CD4-positive, alpha-beta T cell treated with Interleukin-15 for 4 hours (primary cell): Measurements from ENCODE around the gene CHRFAM7A.
"Not testable (repeated sequence)": the region's sequence is repeated elsewhere in the genome, so short reads cannot be mapped to it uniquely, and the experiment has no call there.

ENCODE experiments used
- DNase-seq: peaks from one replicate; pipeline ENCODE4 v3.0.0-alpha.2; 2020; ENCODE audit warnings: low spot score

CHRFAM7A gene

DNA sequence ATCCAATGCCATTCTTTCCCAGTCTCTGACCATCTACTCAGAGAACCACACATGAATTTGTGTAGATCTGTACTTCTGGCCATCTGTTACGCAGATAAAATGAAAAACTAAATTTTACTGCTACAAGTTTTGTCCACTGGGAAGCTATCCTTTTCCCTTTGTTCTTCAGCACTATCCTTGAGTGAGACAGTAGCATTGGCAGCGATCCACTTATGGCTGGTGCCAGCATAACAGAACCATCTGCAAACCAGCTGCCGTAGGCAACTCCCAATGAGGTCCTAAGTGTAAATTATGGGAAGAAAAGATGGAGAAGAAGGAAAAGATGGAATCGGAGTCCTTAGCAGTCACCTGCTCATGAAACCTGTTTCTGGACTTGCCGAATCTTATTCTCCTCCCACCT is 72.3 kb downstream of the CHRFAM7A start:
- not testable (repeated sequence) for DNase-seq

DNA sequence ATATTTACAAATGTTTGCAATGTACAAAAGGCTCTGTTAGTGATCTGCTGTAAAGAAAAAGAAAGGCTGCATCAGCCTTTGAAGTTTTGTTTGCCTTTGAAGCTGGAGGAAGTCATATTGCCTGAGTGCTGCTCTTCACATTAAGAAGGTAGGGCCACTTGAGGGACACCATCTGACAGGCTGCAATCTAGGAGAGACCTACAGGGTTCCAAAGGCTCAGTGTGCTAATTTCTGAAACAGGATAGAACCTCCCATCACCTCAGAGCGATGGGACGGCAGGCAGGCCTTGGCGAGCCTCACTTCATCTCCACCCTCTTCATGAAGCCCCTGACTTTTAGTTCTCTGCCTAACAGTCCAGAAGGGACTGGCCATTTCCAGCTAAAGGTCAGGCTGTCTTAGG is 77.6 kb downstream of the CHRFAM7A start:
- not testable (repeated sequence) for DNase-seq

DNA sequence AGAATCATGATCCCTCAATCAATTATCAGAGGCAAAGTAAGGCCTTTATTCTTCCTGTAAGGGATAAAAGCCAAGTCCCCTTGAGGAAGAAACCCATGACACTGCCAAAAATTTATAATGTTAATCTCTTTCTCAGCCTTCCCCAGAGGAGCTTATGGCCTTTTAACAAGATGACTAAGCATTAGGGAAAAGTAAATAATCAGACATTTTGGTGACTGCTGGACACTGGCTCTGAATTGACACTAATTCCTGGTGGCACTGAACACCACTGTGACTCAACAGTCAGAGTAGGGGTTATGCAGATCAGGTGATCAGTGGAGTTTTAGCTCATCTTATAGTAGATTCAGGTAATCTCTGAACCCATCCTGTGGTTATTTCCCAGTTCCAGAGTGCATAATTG is 82.8 kb downstream of the CHRFAM7A start:
- DNase-seq = not testable (repeated sequence)
